ENCODE measurements around the gene ZNHIT1.

Gene ZNHIT1

GRCh38 chr7:101220295-101220694 lies 2.3 kb downstream of the ZNHIT1 start:
- DNase-seq, result no peak

- DNase-seq, result no peak
Measured at GRCh38 chr7:101222275-101222830, 4.4 kb downstream of the ZNHIT1 start.

- no peak for DNase-seq
Measured at GRCh38 chr7:101223528-101223927, 5.6 kb downstream of the ZNHIT1 start.

- DNase-seq, result no peak
Measured at GRCh38 chr7:101225650-101226049, 7.7 kb downstream of the ZNHIT1 start.

GRCh38 chr7:101226721-101227120 lies 8.8 kb downstream of the ZNHIT1 start:
- no peak for DNase-seq

- no peak for DNase-seq
Measured at GRCh38 chr7:101231644-101232043, 13.7 kb downstream of the ZNHIT1 start.

- DNase-seq, result no peak
Measured at GRCh38 chr7:101232141-101232850, 14.3 kb downstream of the ZNHIT1 start.

- no peak for DNase-seq
Measured at GRCh38 chr7:101233907-101234547, 16.1 kb downstream of the ZNHIT1 start.

GRCh38 chr7:101234636-101235035 lies 16.7 kb downstream of the ZNHIT1 start:
- DNase-seq, result no peak

- DNase-seq, result no peak
Measured at GRCh38 chr7:101235050-101235449, 17.1 kb downstream of the ZNHIT1 start.

- DNase-seq, result no peak
Measured at GRCh38 chr7:101235522-101235921, 17.6 kb downstream of the ZNHIT1 start.

- no peak for DNase-seq
Measured at GRCh38 chr7:101236292-101236835, 18.4 kb downstream of the ZNHIT1 start.

GRCh38 chr7:101237206-101238067 lies 19.5 kb downstream of the ZNHIT1 start, which contains the start of gene CLDN15:
TSS of gene CLDN15 (minus strand) at chr7:101237802. CDS start at chr7:101237581, 221 bp downstream.
- DNase-seq, result no peak

GRCh38 chr7:101238226-101239182 lies 20.5 kb downstream of the ZNHIT1 start:
- no peak for DNase-seq

- DNase-seq, result no peak
Measured at GRCh38 chr7:101239191-101239950, 21.4 kb downstream of the ZNHIT1 start.

GRCh38 chr7:101239951-101240220 lies 21.9 kb downstream of the ZNHIT1 start:
- DNase-seq, result no peak

GRCh38 chr7:101240226-101241014 lies 22.5 kb downstream of the ZNHIT1 start:
- DNase-seq, result no peak

GRCh38 chr7:101241015-101241363 lies 23.0 kb downstream of the ZNHIT1 start:
- DNase-seq, result no peak

- DNase-seq, result no peak
Measured at GRCh38 chr7:101241443-101242349, 23.7 kb downstream of the ZNHIT1 start.
